ENCODE data around the gene SLC22A16. TPM values are rescaled to one million over a fixed set of nuclear protein-coding genes. Genes with fewer than 3 reads are reported as not detected.

SLC22A16 gene
- total RNA-seq, 1 experiment from 2014 or later: not detected

- Histone ChIP-seq H3K4me3 (ENCODE audit: insufficient read depth, low read depth, low read length) (no peak overlapping the region), H3K27me3 (ENCODE audit: control insufficient read depth, insufficient read depth, low read length) (no peaks in the 10 kb centered on the region), H3K36me3 (replicated peaks; ENCODE audit: control insufficient read depth, insufficient read depth, low read length) (no peaks in the 10 kb centered on the region)
- no peak for DNase-seq
These were observed 28.7 kb downstream of the SLC22A16 start for GRCh38 chr6:110447761-110448160.

- no peak for DNase-seq
- no peaks in the 10 kb centered on the region for H3K36me3 ChIP-seq (replicated peaks; ENCODE audit: control insufficient read depth, insufficient read depth, low read length)
- no peaks in the 10 kb centered on the region for H3K27me3 ChIP-seq (ENCODE audit: control insufficient read depth, insufficient read depth, low read length)
- no peak overlapping the region for H3K4me3 ChIP-seq (ENCODE audit: insufficient read depth, low read depth, low read length)
These were observed 30.0 kb downstream of the SLC22A16 start for GRCh38 chr6:110446405-110446804.

GRCh38 chr6:110440026-110440425 is 36.4 kb downstream of the SLC22A16 start:
- Histone ChIP-seq H3K36me3 (replicated peaks; ENCODE audit: control insufficient read depth, insufficient read depth, low read length) (no peaks in the 10 kb centered on the region), H3K27me3 (ENCODE audit: control insufficient read depth, insufficient read depth, low read length) (no peaks in the 10 kb centered on the region), H3K4me3 (ENCODE audit: insufficient read depth, low read depth, low read length) (no peak overlapping the region)
- no peak for DNase-seq

- Histone ChIP-seq H3K4me3 (ENCODE audit: insufficient read depth, low read depth, low read length) (no peak overlapping the region), H3K36me3 (replicated peaks; ENCODE audit: control insufficient read depth, insufficient read depth, low read length) (no peaks in the 10 kb centered on the region), H3K27me3 (ENCODE audit: control insufficient read depth, insufficient read depth, low read length) (no peaks in the 10 kb centered on the region)
- no peak for DNase-seq
These were observed 37.1 kb downstream of the SLC22A16 start for GRCh38 chr6:110439356-110439755.

- Histone ChIP-seq H3K4me3 (ENCODE audit: insufficient read depth, low read depth, low read length) (no peak overlapping the region), H3K27me3 (ENCODE audit: control insufficient read depth, insufficient read depth, low read length) (no peaks in the 10 kb centered on the region), H3K36me3 (replicated peaks; ENCODE audit: control insufficient read depth, insufficient read depth, low read length) (no peaks in the 10 kb centered on the region)
- DNase-seq: no peak
These were observed 41.3 kb downstream of the SLC22A16 start for GRCh38 chr6:110434961-110435602.

GRCh38 chr6:110432285-110432900 is 44.0 kb downstream of the SLC22A16 start:
- H3K4me3 ChIP-seq (ENCODE audit: insufficient read depth, low read depth, low read length): no peak overlapping the region
- H3K36me3 ChIP-seq (replicated peaks; ENCODE audit: control insufficient read depth, insufficient read depth, low read length): no peaks in the 10 kb centered on the region
- no peak for DNase-seq
- no peaks in the 10 kb centered on the region for H3K27me3 ChIP-seq (ENCODE audit: control insufficient read depth, insufficient read depth, low read length)

- Histone ChIP-seq H3K36me3 (replicated peaks; ENCODE audit: control insufficient read depth, insufficient read depth, low read length) (no peaks in the 10 kb centered on the region), H3K27me3 (ENCODE audit: control insufficient read depth, insufficient read depth, low read length) (no peaks in the 10 kb centered on the region), H3K4me3 (ENCODE audit: insufficient read depth, low read depth, low read length) (no peak overlapping the region)
- no peak for DNase-seq
These were observed 45.7 kb downstream of the SLC22A16 start for GRCh38 chr6:110430741-110431140.

GRCh38 chr6:110430236-110430635 is 46.2 kb downstream of the SLC22A16 start:
- Histone ChIP-seq H3K36me3 (replicated peaks; ENCODE audit: control insufficient read depth, insufficient read depth, low read length) (no peaks in the 10 kb centered on the region), H3K4me3 (ENCODE audit: insufficient read depth, low read depth, low read length) (no peak overlapping the region), H3K27me3 (ENCODE audit: control insufficient read depth, insufficient read depth, low read length) (no peaks in the 10 kb centered on the region)
- peak; percentile 43 for DNase-seq

- Histone ChIP-seq H3K4me3 (ENCODE audit: insufficient read depth, low read depth, low read length) (no peak overlapping the region), H3K27me3 (ENCODE audit: control insufficient read depth, insufficient read depth, low read length) (no peaks in the 10 kb centered on the region)
- no peak for DNase-seq
These were observed 48.3 kb downstream of the SLC22A16 start for GRCh38 chr6:110428153-110428552.

GRCh38 chr6:110425816-110426215 is 50.6 kb downstream of the SLC22A16 start:
- no peaks in the 10 kb centered on the region for H3K36me3 ChIP-seq (replicated peaks; ENCODE audit: control insufficient read depth, insufficient read depth, low read length)
- H3K27me3 ChIP-seq (ENCODE audit: control insufficient read depth, insufficient read depth, low read length): no peaks in the 10 kb centered on the region
- H3K4me3 ChIP-seq (ENCODE audit: insufficient read depth, low read depth, low read length): no peak overlapping the region
- no peak for DNase-seq

More at GRCh38 chr6:110428153-110428552, 48.3 kb downstream of the SLC22A16 start:
- no peaks in the 10 kb centered on the region for H3K36me3 ChIP-seq (replicated peaks; ENCODE audit: control insufficient read depth, insufficient read depth, low read length)

- no peaks in the 10 kb centered on the region for H3K36me3 ChIP-seq (replicated peaks; ENCODE audit: control insufficient read depth, insufficient read depth, low read length)
- H3K27me3 ChIP-seq (ENCODE audit: control insufficient read depth, insufficient read depth, low read length): no peaks in the 10 kb centered on the region
- DNase-seq: no peak
- H3K4me3 ChIP-seq (ENCODE audit: insufficient read depth, low read depth, low read length): no peak overlapping the region
These were observed 54.0 kb downstream of the SLC22A16 start for GRCh38 chr6:110422444-110422822.

GRCh38 chr6:110421749-110422443 is 54.5 kb downstream of the SLC22A16 start:
- H3K27me3 ChIP-seq (ENCODE audit: control insufficient read depth, insufficient read depth, low read length): no peaks in the 10 kb centered on the region
- no peaks in the 10 kb centered on the region for H3K36me3 ChIP-seq (replicated peaks; ENCODE audit: control insufficient read depth, insufficient read depth, low read length)
- H3K4me3 ChIP-seq (ENCODE audit: insufficient read depth, low read depth, low read length): no peak overlapping the region
- DNase-seq: no peak

GRCh38 chr6:110419028-110419739 is 57.2 kb downstream of the SLC22A16 start:
- Histone ChIP-seq H3K4me3 (ENCODE audit: insufficient read depth, low read depth, low read length) (no peak overlapping the region), H3K36me3 (replicated peaks; ENCODE audit: control insufficient read depth, insufficient read depth, low read length) (no peaks in the 10 kb centered on the region), H3K27me3 (ENCODE audit: control insufficient read depth, insufficient read depth, low read length) (no peaks in the 10 kb centered on the region)
- DNase-seq: no peak

GRCh38 chr6:110418594-110418993 is 57.8 kb downstream of the SLC22A16 start:
- DNase-seq: no peak
- H3K36me3 ChIP-seq (replicated peaks; ENCODE audit: control insufficient read depth, insufficient read depth, low read length): no peaks in the 10 kb centered on the region
- H3K27me3 ChIP-seq (ENCODE audit: control insufficient read depth, insufficient read depth, low read length): no peaks in the 10 kb centered on the region
- H3K4me3 ChIP-seq (ENCODE audit: insufficient read depth, low read depth, low read length): no peak overlapping the region
